ENCODE measurements around the gene DCTPP1.
A peak's percentile ranks its signal among the peaks of the same experiment; 100 is the strongest.

DNA sequence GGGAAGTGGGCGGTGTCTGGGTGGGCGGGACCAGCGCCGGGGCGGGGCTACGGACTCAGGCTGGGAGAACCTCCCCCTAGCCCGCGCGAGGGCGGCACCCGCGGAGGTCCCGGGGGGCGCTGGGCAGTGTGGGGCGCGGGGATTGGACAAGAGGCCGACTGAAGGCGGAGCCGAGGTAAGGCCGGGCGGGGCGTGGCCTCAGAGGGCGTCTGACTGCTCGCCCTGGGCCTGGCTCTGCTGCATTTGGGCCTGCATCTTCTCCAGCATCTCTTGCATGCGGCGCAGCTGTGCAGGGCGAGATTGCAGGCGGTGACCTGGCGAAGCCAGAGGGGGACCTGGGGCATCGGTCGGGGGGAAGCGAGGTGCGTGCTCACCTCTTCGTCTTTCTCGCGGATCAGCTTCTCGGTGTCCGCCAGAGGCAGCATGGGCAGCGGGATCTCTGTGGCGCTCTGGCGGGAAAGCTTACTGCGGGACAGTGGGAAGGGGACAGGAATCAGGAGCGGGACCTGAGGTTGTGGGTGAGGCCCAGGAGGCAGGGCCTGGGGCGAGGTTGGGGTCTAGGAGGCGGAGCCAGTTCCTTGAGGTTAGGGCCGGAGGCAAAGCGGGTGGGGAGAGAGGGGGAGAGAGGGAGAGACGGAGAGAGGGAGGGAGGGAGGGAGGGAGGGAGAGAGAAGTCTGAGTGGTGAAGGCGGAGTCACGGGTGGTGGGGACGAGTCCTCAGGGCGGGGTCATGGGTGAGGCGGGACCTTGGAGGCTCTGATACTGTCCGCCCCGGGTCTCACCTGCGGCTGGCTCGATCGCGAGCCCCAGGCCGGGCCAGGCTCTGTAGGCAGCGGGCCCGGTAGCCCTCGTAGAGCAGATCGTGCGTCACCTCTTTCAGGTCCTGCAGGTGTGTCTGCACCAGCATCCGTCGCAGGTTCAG is 51.3 kb downstream of the DCTPP1 start:
- TF ChIP-seq CTCF (IDR thresholded peaks at IDR 0.05; ENCODE audit: extremely low read depth in 1 of 2, insufficient read depth in 1 of 2, low read depth in 1 of 2, low read length in 2 of 2) (peak; percentile 6 to 34), GATA2 (IDR thresholded peaks at IDR 0.05; ENCODE audit: insufficient read depth, insufficient read length, low read depth, low read length) (no peak)

Measured in endothelial cell of umbilical vein (primary cell).